GM23338 (cell line): ENCODE results near the gene FILIP1. TPM values are rescaled to one million over a fixed set of nuclear protein-coding genes. Genes with fewer than 3 reads are reported as not detected.

ENCODE experiments used
- ATAC-seq: fragments of 200-7000 bp; cut with Tn5 transposase; 3 replicates; pipeline ENCODE4 v1.9.1; 2020
- DNase-seq: peaks from one replicate; pipeline ENCODE4 v3.0.0-alpha.2; 2015; ENCODE audit warnings: low spot score
- H2AFZ ChIP-seq: fragments of 200-600 bp; sonication (generic); 2 replicates; pipeline ENCODE4 v1.8.0; 2016; ENCODE audit warnings: antibody characterized with exemption, mild to moderate bottlenecking, moderate library complexity
- H3F3A ChIP-seq: fragments of 200-600 bp; sonication (generic); replicated peaks from 2 replicates; pipeline ENCODE4 v1.8.0; 2017; ENCODE audit warnings: antibody characterized with exemption, mixed run types, low read depth
- H3K27ac ChIP-seq: fragments of 200-600 bp; sonication (generic); 2 replicates; pipeline ENCODE4 v1.6.1; 2016; ENCODE audit warnings: low read depth
- H3K27me3 ChIP-seq: fragments of 200-600 bp; sonication (generic); 2 replicates; pipeline ENCODE4 v1.8.0; 2016; ENCODE audit warnings: mild to moderate bottlenecking, mixed run types, moderate library complexity; ENCODE audit not compliant: insufficient read depth
- H3K36me3 ChIP-seq: fragments of 200-600 bp; sonication (generic); 2 replicates; pipeline ENCODE4 v1.8.0; 2016; ENCODE audit warnings: mild to moderate bottlenecking; ENCODE audit not compliant: insufficient read depth
- H3K4me1 ChIP-seq: fragments of 200-600 bp; sonication (generic); 2 replicates; pipeline ENCODE4 v1.8.0; 2016; ENCODE audit warnings: mild to moderate bottlenecking, moderate library complexity; ENCODE audit not compliant: insufficient read depth
- H3K4me2 ChIP-seq: fragments of 200-600 bp; sonication (generic); 2 replicates; pipeline ENCODE4 v1.7.1; 2017; ENCODE audit warnings: mixed run types
- H3K4me3 ChIP-seq: fragments of 200-600 bp; sonication (generic); 2 replicates; pipeline ENCODE4 v1.6.1; 2016; ENCODE audit warnings: mixed run types
- H3K79me2 ChIP-seq: fragments of 200-600 bp; sonication (generic); replicated peaks from 2 replicates; pipeline ENCODE4 v1.8.0; 2017; ENCODE audit warnings: mild to moderate bottlenecking; ENCODE audit not compliant: insufficient read depth
- H3K9me2 ChIP-seq: fragments of 200-600 bp; sonication (generic); 2 replicates; pipeline ENCODE4 v1.8.0; 2017; ENCODE audit not compliant: insufficient read depth
- H4K20me1 ChIP-seq: fragments of 200-600 bp; sonication (generic); replicated peaks from 2 replicates; pipeline ENCODE4 v1.8.0; 2017; ENCODE audit warnings: mild to moderate bottlenecking; ENCODE audit not compliant: insufficient read depth
- H3K27ac Mint-ChIP-seq: 2 replicates; pipeline ENCODE4 v1.8.0; 2020; ENCODE audit warnings: inconsistent platforms, mild to moderate bottlenecking, moderate library complexity, mixed read lengths
- H3K27me3 Mint-ChIP-seq: 3 replicates; pipeline ENCODE4 v1.8.0; 2022; ENCODE audit warnings: low read depth, mild to moderate bottlenecking, moderate library complexity, mixed read lengths, inconsistent platforms; ENCODE audit not compliant: insufficient read depth, poor library complexity
- H3K36me3 Mint-ChIP-seq: 3 replicates; pipeline ENCODE4 v1.8.0; 2021; ENCODE audit warnings: low read depth, mild to moderate bottlenecking, inconsistent platforms, moderate library complexity, mixed read lengths
- H3K4me1 Mint-ChIP-seq: 3 replicates; pipeline ENCODE4 v1.8.0; 2020; ENCODE audit warnings: mild to moderate bottlenecking, inconsistent platforms, mixed read lengths
- H3K4me3 Mint-ChIP-seq: 3 replicates; pipeline ENCODE4 v1.8.0; 2021; ENCODE audit warnings: moderate library complexity, mild to moderate bottlenecking, inconsistent platforms, mixed read lengths
- H3K9me3 Mint-ChIP-seq: 3 replicates; pipeline ENCODE4 v1.8.0; 2020; ENCODE audit warnings: moderate library complexity, mild to moderate bottlenecking, inconsistent platforms, mixed read lengths
- CREB1 ChIP-seq: fragments of 250-450 bp; sonication (Bioruptor Pico); IDR thresholded peaks from 2 replicates; pipeline ENCODE4 v1.5.0; 2020; ENCODE audit warnings: low read depth, mild to moderate bottlenecking, moderate library complexity
- EZH2phosphoT487 ChIP-seq: fragments of 200-600 bp; sonication (generic); IDR thresholded peaks from one replicate; pipeline ENCODE4 v1.8.1; 2018; ENCODE audit warnings: antibody characterized with exemption; ENCODE audit not compliant: unreplicated experiment
- JUNB ChIP-seq: IDR thresholded peaks from one replicate; pipeline ENCODE4 v1.6.1; 2016; ENCODE audit warnings: antibody characterized with exemption; ENCODE audit not compliant: unreplicated experiment
- NANOG ChIP-seq: IDR thresholded peaks from 2 replicates; pipeline ENCODE4 v1.6.1; 2016; ENCODE audit warnings: antibody characterized with exemption, borderline replicate concordance
- POLR2AphosphoS5 ChIP-seq: IDR thresholded peaks from 2 replicates; pipeline ENCODE4 v1.6.1; 2016; ENCODE audit warnings: antibody characterized with exemption, low read depth
- ZNF114 ChIP-seq: fragments of 250-450 bp; sonication (Bioruptor Pico); IDR thresholded peaks from 2 replicates; pipeline ENCODE4 v1.5.0; 2020; ENCODE audit warnings: mild to moderate bottlenecking, moderate library complexity
- ZNF331 ChIP-seq: fragments of 250-450 bp; sonication (Bioruptor Pico); IDR thresholded peaks from 2 replicates; pipeline ENCODE4 v1.5.0; 2020; ENCODE audit warnings: low read depth, mild to moderate bottlenecking, moderate library complexity
- polyA plus RNA-seq: library from polyadenylated mRNA; unstranded; fragments of >200 nt; fragmentation: Nextera tagmentation; extraction: Ambion mirVana; gene quantifications from 2 replicates; pipeline ENCODE4 v1.2.1, GENCODE V29; 2016
- total RNA-seq: library from RNA; depleted of rRNA; stranded (reverse); fragments of >200 nt; shearing (Covaris generic); gene quantifications from 2 replicates; pipeline ENCODE4 v1.2.3, GENCODE V29; 2014
- TF ChIP-seq, protein P1 (sequence below), 2 experiments: fragments of 200-600 bp in 1 of 2; sonication (generic) in 1 of 2; conservative IDR thresholded peaks; 2 replicates each; pipeline versions ENCODE4 v1.5.1 to v1.6.1; 2016 to 2017; ENCODE audit warnings: antibody characterized with exemption in 2 of 2, low read depth in 2 of 2, mild to moderate bottlenecking in 2 of 2, moderate library complexity in 1 of 2
- TF ChIP-seq, protein P2 (sequence below): IDR thresholded peaks from one replicate; pipeline ENCODE4 v1.6.1; 2018; ENCODE audit warnings: antibody characterized with exemption; ENCODE audit not compliant: unreplicated experiment
- TF ChIP-seq, protein P3 (sequence below): IDR thresholded peaks from 2 replicates; pipeline ENCODE4 v1.6.1; 2016; ENCODE audit warnings: antibody characterized with exemption

Gene FILIP1
- total and polyA plus RNA-seq, 2 experiments from 2014 or later, result 3.7 to 6.4 TPM

GRCh38 chr6:75368151-75368779, 125.3 kb downstream of the FILIP1 start:
- Histone ChIP-seq H4K20me1 (no peaks in the 10 kb centered on the region), H3K36me3 (no peaks in the 10 kb centered on the region), H3F3A (no peaks in the 10 kb centered on the region), H3K9me2 (no peaks in the 10 kb centered on the region), H3K79me2 (no peaks in the 10 kb centered on the region), H3K4me2 (no peak overlapping the region), H3K4me3 (no peak overlapping the region), H3K27me3 (no peaks in the 10 kb centered on the region), H2AFZ (peak overlapping the region; percentile 44; the same call in 1 of the 2 replicates), H3K4me1 (peaks cover 4% of the 10 kb centered on the region; the same call in 1 of the 2 replicates), H3K27ac (no peak overlapping the region)
- TF ChIP-seq JUNB (no peak), CREB1 (CRISPR knock-in tag) (no peak)
- TF ChIP-seq, protein P1, sequence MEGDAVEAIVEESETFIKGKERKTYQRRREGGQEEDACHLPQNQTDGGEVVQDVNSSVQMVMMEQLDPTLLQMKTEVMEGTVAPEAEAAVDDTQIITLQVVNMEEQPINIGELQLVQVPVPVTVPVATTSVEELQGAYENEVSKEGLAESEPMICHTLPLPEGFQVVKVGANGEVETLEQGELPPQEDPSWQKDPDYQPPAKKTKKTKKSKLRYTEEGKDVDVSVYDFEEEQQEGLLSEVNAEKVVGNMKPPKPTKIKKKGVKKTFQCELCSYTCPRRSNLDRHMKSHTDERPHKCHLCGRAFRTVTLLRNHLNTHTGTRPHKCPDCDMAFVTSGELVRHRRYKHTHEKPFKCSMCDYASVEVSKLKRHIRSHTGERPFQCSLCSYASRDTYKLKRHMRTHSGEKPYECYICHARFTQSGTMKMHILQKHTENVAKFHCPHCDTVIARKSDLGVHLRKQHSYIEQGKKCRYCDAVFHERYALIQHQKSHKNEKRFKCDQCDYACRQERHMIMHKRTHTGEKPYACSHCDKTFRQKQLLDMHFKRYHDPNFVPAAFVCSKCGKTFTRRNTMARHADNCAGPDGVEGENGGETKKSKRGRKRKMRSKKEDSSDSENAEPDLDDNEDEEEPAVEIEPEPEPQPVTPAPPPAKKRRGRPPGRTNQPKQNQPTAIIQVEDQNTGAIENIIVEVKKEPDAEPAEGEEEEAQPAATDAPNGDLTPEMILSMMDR (conservative IDR thresholded peaks at IDR 0.05; ENCODE audit: low read depth in 2 of 2), result peak; percentile 83 to 94
- TF ChIP-seq, protein P2, sequence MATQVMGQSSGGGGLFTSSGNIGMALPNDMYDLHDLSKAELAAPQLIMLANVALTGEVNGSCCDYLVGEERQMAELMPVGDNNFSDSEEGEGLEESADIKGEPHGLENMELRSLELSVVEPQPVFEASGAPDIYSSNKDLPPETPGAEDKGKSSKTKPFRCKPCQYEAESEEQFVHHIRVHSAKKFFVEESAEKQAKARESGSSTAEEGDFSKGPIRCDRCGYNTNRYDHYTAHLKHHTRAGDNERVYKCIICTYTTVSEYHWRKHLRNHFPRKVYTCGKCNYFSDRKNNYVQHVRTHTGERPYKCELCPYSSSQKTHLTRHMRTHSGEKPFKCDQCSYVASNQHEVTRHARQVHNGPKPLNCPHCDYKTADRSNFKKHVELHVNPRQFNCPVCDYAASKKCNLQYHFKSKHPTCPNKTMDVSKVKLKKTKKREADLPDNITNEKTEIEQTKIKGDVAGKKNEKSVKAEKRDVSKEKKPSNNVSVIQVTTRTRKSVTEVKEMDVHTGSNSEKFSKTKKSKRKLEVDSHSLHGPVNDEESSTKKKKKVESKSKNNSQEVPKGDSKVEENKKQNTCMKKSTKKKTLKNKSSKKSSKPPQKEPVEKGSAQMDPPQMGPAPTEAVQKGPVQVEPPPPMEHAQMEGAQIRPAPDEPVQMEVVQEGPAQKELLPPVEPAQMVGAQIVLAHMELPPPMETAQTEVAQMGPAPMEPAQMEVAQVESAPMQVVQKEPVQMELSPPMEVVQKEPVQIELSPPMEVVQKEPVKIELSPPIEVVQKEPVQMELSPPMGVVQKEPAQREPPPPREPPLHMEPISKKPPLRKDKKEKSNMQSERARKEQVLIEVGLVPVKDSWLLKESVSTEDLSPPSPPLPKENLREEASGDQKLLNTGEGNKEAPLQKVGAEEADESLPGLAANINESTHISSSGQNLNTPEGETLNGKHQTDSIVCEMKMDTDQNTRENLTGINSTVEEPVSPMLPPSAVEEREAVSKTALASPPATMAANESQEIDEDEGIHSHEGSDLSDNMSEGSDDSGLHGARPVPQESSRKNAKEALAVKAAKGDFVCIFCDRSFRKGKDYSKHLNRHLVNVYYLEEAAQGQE, result no peak
- TF ChIP-seq, protein P3, sequence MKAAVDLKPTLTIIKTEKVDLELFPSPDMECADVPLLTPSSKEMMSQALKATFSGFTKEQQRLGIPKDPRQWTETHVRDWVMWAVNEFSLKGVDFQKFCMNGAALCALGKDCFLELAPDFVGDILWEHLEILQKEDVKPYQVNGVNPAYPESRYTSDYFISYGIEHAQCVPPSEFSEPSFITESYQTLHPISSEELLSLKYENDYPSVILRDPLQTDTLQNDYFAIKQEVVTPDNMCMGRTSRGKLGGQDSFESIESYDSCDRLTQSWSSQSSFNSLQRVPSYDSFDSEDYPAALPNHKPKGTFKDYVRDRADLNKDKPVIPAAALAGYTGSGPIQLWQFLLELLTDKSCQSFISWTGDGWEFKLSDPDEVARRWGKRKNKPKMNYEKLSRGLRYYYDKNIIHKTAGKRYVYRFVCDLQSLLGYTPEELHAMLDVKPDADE, result no peak
- peak; percentile 100 for ATAC-seq
- Mint-ChIP-seq H3K9me3 (no peaks in the 10 kb centered on the region), H3K27me3 (peaks cover 2% of the 10 kb centered on the region), H3K4me3 (no peak overlapping the region), H3K4me1 (peaks cover 7% of the 10 kb centered on the region; the same call in 2 of the 3 replicates), H3K36me3 (no peaks in the 10 kb centered on the region), H3K27ac (0 out of 2 replicates have a peak overlapping the region, but pooled peaks have one; percentile 26)
- DNase-seq, result peak; percentile 88

DNA sequence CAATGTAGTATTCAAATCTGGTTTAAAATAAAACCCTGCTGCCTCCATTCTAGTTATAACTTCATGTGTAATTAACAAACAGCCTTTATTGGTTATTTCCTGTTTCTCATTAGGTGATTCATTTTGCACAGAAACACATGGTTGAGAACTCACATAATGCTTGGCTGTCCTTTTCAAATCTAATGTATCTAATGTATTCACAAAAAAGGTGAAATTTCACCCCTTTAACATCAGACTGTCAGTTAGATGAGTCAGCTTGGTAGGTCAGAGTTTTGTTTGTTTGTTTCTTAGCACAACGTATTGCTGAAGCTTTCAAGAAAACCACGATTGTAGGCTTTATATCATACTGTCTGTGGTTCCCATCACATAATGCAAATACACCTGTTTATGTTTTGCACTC, 130.3 kb downstream of the FILIP1 start:
- Mint-ChIP-seq H3K4me3 (no peak overlapping the region), H3K9me3 (no peaks in the 10 kb centered on the region), H3K4me1 (peaks cover 11% of the 10 kb centered on the region), H3K27me3 (peaks cover 2% of the 10 kb centered on the region), H3K36me3 (no peaks in the 10 kb centered on the region), H3K27ac (no peak overlapping the region)
- DNase-seq (no peak), ATAC-seq (no peak)
- Histone ChIP-seq H3F3A (no peaks in the 10 kb centered on the region), H3K27ac (no peak overlapping the region), H3K9me2 (0 out of 2 replicates have a peak, but pooled peaks cover 3% of the 10 kb centered on the region), H3K36me3 (no peaks in the 10 kb centered on the region), H3K4me3 (no peak overlapping the region), H3K79me2 (no peaks in the 10 kb centered on the region), H4K20me1 (no peaks in the 10 kb centered on the region), H3K4me1 (no peaks in the 10 kb centered on the region; the same call in 1 of the 2 replicates), H3K4me2 (no peak overlapping the region), H2AFZ (0 out of 2 replicates have a peak overlapping the region, but pooled peaks have one; percentile 9), H3K27me3 (no peaks in the 10 kb centered on the region)
- TF ChIP-seq NANOG (no peak), ZNF114 (no peak), CREB1 (CRISPR knock-in tag) (no peak), POLR2AphosphoS5 (no peak), ZNF331 (CRISPR knock-in tag) (no peak), EZH2phosphoT487 (no peak), JUNB (no peak)
- TF ChIP-seq, protein P2, result no peak
- TF ChIP-seq, protein P1 (conservative IDR thresholded peaks at IDR 0.05; ENCODE audit: low read depth in 2 of 2), result no peak
